HG02798 (cell line): ENCODE data around the gene PRDM16.

ENCODE experiments used
- ATAC-seq: cut with Tn5 transposase; IDR thresholded peaks from one replicate; pipeline ENCODE4 v1.9.1; 2021; ENCODE audit warnings: mild to moderate bottlenecking; ENCODE audit not compliant: unreplicated experiment, poor library complexity

PRDM16 gene

DNA sequence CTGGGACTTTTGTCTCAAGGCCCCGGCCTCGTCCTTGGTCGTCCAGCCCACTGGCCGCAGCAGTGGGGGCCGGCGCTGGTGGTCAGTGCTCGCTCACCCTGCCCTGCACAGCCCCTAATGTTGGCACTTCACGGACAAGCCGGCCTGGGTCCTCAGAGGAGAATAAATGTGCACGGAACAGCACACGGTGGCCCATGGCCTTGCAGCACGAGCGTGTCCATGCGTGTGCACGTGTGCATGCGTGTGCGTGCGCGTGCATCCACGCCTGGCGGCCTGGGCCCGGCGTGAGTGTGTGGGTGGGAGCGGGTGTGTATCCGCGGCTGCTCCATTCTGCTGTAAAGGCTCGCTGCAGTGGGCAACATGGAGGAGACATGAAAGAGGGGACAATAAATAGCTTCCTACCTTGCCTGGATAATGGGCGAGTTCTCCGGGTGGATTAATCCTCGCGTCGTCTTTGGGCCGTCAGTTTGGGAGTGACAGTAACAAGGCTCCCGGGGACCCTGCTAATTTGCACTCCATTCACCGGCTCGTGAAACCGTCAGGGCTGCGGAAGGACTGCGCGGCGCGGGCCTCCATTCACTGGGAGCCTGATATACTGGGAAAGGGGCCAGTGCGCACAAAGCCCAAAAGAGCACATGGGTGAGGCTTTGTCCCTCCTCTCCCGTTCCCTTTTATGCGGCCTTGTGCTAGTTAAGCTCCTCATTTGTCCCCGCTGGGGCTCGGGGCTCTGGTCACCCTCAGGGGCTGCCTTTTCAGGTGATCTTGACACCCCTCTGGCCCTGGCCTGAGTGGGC, 142.8 kb downstream of the PRDM16 start:
- no peak for ATAC-seq

DNA sequence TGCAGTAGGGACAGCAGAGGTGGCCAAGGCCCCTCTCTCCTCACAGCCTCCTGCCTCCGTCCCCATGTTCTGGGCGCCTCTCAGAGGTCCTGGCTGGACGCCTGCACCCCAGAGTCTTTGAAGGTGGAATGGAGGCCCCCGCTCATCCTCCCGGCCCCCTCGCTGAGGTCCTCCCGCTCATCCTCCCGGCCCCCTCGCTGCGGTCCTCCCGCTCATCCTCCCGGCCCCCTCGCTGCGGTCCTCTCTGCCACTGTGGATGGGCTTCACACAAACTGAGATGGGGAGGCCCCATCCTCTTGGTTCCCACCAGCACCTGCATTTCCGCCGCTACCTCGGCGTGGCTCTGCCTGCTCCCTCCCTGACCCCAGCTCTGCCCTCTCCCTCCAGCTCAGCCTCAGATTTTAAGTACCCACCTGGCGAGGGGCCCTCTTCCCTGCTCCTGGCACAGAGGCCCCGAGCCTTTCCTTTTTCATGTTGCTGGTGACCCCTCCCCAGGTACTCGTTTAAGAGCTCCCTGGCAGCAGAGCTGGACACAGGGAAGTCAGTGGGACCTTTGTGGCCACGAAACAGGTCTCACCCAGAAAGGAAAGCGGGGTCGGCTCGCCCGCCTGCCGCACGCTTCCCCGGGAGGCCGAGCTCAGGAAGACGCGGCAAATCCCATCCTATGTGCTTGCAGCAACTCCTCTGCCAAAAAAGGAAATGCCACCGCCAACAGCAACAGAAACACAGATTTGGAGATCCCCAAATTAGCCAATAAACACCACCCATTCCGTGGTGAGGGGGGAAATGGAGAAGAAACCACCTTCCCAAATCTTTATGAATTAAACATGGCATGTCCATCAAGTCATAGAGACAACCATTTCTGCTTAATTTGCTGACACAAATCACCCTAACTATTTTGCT, 143.7 kb downstream of the PRDM16 start:
- ATAC-seq: no peak

DNA sequence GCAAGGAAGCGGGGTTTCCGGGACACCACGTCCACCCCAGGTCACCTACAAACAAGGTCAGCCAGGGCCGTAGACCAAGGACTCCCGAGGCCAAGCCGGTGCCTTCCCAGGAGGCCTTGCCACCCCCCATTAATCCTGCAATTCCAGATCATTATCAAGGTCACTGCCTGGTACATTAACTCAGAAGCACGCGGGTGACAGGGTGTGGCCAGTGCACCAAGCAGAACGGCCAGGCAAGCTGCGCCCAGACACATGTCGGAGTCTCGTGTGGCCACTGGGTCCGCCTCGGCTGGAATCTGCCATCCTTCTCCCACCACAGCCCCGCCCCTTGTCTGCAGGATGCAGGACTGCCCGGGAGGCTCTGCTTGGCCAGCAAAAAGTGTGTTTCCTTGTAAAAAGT, 144.7 kb downstream of the PRDM16 start:
- no peak for ATAC-seq

DNA sequence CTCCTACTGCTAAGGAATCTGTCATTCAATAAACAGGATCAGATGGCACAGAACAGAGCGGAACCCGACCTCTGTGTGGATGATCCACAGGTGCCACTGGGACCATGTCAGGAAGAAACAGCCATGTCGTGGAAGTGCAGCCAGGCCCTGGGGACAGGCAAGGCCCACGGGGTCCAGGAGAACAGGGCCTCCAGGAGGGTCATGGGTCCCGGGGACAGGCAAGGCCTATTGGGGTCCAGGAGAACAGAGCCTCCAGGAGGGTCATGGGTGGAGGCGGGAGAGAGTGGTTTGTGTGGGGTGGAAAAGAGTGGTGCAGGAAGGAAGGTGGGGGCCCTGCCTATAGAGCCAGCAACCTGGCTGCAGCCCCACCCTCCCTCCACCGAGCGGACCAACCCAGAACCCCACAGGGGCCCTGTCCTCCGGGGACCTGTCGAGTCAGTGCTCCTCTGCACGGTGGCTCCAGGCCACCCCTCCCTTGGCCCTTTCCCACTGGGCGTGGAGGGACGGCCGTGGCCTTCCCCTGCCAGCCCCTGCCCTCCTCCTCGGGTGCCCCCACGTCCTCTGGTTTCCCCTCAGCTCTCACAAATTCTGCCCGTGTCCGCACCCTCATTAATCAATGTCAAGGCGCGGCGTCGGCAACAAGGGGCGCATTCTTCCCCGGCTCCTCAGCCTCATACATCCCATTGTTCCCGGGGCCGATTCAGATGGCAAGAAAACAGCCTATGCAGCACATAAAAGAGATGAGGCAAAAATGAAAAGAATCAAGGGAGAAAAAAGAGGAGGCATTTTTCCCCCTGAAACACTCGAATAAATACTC, 146.4 kb downstream of the PRDM16 start:
- no peak for ATAC-seq

DNA sequence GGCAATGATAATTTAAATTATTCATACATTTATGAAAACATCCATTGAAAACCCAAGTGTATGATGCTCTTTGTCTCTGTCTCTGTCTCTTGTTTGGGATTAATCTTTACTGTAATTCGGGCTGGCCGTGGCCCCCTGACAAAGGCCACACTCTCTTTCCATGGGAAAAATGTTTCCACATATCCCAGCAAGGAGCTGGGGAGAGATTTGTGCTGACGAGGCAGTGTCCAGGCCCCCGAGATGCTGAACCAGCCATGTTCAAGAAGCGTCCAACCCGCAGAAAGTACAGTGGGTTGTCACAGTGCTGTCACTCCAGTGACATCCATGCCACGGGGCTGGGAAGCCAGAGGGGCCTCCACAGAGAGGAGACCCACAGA, 147.0 kb downstream of the PRDM16 start:
- no peak for ATAC-seq

DNA sequence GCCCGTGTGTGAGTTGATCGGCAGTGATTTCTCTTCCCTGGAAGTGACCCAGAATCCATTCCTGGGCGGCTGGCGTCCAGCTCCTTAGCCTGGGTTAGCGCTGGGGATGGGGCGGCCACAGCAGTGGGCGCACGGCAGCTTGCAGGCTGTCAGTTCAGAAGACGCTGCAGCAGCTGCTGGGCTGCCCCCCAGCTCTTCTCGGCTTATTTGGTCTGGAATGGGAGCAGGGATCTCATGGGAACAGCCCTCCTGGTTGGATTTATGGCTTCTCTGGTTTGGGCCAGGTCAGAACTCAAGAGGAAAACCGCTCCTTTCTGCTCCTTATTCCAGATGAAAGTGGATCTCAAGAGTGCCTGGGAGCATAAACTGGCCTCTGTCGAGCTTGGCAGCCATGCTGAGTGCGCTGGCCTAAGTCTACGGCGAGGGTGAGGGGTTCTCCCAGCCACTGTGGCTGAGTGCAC, 148.2 kb downstream of the PRDM16 start:
- ATAC-seq: no peak

DNA sequence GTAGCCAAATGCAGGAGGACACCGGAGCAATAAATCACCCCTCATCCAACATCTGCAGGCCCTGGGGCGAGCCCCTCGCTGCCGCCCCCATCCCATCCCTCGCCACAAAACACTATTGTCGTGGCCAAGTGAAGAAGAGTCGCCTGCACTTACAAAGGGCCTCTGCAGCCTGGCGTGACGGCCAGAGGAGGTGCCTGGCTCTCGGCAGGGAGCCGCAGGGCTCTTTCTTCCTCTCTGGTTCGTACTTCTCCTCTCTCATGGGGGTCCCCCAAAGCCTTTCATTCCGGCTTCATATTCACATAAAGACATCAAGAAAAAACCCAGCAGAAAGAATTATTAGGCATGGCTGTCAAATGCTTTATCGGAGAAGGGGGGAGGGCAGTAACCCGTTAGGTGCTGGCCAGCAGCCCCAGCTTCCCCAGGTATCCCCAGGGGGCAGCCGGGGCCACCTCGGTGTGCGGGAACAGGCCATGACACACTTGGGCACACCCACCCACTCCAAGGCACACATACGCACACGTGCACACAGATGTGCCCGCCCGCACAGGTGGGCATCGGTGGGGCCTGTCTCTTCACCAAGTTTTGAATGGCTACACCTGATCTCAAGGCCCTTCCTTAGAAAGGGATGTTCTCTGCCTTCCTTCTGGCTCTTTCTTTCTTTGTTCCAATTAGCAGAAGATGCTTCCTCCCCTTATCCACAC, 149.1 kb downstream of the PRDM16 start:
- ATAC-seq: no peak

DNA sequence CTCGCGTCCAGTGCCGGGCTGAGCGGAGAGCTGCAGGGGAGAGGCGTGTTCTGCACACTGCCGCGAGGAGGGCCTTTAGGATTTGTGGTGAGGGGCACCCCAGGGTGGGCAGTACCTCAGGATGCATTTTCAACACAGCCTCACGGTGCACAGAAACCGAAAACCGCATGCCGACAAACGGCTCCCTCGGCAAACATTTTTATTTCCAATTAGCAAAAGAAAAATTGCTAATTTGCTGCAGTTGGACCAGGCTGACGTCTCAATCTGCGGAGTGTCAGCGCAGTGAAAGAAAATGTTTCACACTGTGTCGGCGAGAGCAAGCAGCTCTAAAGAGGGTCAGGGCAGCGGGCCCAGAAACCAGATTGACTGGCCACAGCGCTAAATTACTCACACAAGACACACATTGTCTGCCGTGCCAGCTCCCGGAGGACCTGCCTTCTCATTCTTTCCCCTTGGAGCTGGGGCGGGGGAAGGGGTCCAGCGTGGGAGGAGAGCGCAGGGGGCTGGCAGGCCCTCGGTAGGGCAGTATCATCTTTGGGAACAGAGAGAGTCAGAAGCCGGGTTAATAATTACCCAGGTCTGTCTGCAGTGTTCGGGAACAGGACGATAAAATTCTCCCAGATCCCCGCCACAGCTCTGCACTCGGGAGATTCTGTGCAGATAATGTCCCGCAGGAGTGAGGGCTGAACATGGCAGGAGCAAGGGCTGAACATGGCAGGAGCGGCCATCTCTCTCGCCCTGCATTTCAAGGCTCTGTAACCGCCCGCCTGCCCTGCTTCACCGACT, 150.2 kb downstream of the PRDM16 start:
- no peak for ATAC-seq

DNA sequence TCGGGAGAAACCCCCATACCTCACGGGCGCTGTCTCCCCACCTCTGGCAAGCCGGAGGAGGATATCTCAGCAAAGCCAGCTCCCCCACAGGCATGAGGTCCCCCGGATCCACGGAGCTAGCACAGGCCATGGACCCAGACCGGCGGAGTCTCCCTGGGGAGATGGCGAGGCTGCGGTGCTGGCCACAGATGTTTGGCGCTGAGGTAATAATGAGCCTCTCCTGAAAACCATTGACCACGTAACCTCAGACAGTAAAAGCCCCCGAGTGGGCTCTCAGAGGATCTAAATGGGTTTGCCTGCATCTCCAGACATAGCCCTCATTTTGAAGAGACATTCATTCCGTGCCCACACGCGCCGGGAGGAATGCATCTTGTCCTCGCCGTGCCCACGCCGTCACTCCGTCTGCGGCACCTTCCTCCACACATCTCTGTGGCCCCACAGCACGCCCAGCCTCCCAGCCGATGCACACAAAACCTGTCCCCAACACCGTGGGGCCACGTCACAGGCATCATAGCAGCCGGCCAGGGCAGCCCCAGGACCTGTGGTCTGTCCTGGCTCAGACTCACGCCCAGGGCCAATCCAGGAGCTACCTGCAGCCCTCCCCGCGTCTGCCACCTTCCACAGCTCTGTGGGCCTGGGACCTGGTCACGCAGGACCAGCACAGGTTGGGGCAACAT, 150.9 kb downstream of the PRDM16 start:
- ATAC-seq: no peak

DNA sequence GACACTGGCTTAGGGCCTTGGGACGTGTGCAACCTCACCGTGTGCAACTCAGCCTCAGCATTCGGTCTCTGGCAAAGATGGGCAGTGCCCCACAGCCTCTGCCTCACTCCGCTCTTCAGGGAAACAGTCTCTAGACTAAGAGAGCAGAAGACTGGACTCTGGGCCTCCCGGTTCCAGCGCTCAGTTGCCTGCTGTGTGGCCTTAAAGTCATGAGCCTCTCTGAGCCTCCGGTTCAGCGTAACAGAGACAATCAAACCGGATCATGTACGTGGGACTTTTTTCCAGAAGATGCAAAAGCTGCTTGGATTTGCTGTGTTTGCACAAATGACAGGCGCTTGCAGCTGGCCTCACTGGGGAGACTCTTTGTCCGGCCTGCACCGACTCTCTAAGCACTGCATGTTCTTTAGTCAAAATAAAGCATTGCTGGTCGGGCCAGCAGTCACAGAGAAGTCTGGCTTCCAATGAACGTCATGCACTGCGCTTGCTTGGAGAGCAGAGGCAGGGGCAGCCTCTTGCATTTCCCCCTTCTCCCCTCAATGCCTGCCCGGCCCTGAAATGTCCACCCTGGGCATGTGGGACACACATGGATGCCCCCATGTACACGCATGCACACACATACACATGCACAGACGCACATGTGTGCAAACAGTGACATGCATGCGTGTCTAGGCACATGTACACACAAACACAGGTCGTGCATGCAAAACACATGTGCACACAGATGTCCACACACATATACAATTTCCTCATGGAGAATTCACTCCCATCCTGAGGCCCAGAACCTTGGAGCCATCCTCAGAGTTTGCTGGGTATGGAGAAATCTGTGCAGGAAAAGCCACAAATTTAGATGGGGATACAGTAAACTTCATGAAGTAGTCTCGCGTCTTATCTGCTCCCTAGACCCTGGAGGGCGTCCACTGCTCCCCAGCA, 152.4 kb downstream of the PRDM16 start:
- no peak for ATAC-seq

DNA sequence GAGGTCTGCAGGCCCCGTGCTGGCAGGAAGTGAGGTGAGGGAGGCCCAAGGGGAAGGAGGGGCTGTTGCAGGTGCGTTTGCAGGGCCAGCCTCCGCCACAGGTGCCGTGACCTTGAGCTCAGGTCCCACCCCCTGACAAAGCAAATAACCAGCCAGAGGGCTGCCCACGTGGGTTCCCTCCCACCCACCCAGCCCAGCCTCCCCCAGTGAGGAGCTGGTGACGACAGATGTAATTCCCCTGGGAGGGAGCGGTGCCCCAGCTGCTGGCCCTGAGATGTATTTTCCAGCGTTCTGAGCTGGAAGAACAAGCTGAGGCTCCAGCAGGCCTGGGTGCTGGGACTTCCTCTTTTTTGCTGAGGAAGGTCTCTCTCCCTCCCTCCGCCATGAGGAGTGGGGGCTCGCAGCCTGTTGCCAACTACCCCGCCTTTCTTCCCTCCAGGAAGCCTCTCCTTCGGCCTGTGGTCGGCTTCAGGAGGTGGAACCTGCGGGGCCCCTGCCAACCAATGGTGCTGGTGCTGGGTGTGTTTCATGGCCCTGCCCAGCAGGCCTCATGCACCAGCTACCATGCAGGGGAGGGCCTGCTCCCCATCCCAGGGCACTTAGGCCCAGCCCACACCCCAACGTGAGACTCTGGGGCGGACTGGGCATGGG, 153.2 kb downstream of the PRDM16 start:
- no peak for ATAC-seq

DNA sequence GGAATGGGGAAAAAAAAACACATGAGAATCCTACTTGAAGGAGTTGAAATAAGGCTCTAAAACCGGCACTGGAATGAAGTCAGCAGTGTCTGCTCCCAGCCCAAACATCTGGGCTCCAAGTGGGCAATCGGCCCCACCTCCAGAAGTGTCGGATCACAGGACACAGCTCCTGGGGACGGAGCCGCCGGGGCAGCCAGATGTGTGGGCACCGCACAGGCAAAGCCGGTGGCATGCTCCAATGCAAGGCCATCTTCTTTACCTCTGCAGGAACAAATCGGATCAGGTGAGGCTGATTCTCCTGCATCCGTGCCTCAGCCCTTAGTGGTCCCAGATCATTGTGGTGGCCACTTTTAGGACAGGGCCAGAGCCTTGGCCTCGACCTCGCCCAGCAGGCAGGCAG, 156.7 kb downstream of the PRDM16 start:
- no peak for ATAC-seq

DNA sequence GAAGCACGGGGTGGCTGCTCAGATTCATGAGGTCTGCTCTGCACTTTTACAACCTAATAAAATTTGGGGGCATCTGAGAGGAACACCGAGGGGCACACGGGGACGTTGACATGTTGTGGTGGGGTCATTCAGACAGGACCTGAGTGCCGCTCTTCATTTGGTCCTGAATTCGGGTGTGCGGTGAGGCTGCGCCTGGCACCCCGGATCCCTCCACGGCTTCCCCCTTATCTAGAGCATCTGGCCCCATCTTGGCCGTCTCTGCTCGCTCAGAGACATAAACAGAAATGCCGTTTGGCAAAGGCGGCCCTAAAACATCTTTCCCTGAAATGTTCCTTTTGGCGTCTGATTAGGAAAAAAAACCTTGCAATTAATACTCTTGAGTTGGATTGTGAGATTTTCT, 157.2 kb downstream of the PRDM16 start:
- ATAC-seq: no peak

DNA sequence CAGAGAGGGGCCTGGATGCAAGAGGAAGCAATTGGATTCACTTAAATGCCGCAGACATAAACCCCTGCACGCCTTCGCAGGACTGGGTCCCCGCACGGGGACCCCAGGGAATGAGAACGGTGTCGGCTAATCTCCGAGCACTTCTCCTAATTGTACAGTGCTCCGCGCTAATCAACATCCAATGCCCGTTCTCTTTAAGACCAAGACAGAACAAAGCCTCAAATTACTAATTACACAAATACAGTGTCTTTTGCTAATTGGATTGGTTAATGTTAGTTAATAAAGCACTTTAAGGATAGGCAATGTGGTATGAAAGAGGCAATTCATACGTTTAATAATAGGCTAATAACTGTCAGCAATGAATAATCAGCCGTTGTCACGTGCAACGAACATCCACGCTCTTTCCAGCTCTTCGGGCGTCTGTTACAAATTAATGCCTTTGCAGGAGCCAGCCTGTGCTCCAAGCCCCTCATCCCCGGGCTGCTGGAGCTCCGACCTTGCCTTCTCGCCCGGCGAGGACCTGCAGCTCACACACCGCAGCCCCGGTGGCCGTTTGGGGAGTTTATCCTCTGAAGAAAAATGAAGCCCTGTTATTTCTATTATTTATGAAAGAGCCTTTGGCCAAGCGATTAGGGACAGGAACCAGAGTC, 157.8 kb downstream of the PRDM16 start:
- ATAC-seq: no peak

DNA sequence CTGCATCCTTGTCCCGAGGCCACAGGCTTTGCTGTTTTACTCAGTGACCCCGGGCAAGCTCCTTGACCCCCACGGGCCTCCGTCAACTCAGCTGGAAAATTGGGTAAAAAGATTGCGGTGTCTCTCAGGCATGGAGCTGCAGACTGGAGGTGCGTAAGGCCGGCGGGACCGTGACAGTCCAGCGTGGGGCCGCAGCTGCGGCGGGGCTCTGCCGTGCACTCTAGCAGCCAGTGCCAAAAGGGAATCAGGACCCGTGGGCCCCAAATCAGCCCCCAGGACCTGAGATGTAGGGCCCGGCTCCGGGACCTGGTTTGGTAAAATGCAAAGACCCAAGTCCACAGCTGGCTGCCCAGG, 158.3 kb downstream of the PRDM16 start:
- no peak for ATAC-seq

DNA sequence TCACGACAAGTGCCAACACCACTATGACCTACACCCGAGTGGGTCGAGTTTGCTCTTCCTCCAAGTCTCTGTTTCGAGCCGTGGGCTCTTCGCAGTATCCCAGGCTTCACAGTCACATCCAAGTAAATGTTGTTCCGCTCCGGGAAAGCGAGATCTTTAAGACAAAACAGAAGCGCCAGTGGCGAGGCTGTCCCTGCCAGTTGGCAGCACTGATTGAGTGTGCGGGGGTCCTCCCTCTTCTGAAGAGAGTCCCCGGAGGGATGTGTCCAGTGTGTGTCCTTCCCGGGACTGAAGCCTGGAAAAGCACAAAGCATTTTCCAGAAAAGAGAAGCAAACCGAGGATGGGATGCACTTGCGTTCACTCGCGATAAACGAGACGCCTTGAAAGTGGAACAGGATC, 158.9 kb downstream of the PRDM16 start:
- ATAC-seq: no peak
